ENCODE data around the gene FGD4. TPM values are rescaled to one million over a fixed set of nuclear protein-coding genes. Genes with fewer than 3 reads are reported as not detected.

The FGD4 gene
- total and polyA plus RNA-seq, 9 of the 15 experiments (the other 6 are each of a cell fraction or from before 2014, with no cell fraction given) = 0.05 to 0.51 (median 0.27) TPM

DNA sequence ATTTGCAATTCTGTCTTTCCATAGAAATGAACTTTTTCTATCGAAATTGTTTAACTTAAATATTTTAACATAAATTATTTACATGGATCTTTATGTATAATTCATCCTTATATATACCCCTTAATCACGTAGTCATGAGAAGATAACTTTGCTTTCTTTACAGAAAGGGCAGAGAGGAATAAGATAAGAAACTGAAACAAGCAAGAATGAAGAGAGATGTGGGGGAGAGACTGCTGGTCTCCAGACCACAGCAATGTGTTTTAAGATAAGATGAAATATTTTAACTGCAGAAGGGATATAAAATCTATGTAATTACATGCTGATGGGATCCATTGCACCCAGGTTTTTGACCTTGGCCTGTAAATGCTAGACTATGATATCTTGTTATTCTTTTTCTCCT, 245.1 kb downstream of the FGD4 start (continued):
- no peak for TF ChIP-seq POLR2AphosphoS2 (IDR thresholded peaks at IDR 0.05; ENCODE audit: low read length)
- 0 out of 2 replicates have a peak, but pooled peaks have one; percentile 34 for TF ChIP-seq ZNF175 (CRISPR knock-in tag; IDR thresholded peaks at IDR 0.05; ENCODE audit: low read depth)
- no peak for TF ChIP-seq FOXK2 (conservative IDR thresholded peaks at IDR 0.05 in 1 of 2, IDR thresholded peaks at IDR 0.05 in 1 of 2; ENCODE audit: low read depth in 2 of 2)
- TF ChIP-seq TEAD4 (IDR thresholded peaks at IDR 0.05; ENCODE audit: low read length) = peak; percentile 93
- TF ChIP-seq TEAD4 (CRISPR knock-in tag; IDR thresholded peaks at IDR 0.05; ENCODE audit: borderline replicate concordance) = no peak
- TF ChIP-seq EWSR1 (IDR thresholded peaks at IDR 0.05; ENCODE audit: borderline replicate concordance, low read depth, partially characterized antibody) = no peak
- no peak for TF ChIP-seq XRCC4 (IDR thresholded peaks at IDR 0.05; ENCODE audit: extremely low read depth, insufficient read depth, insufficient read length)
- TF ChIP-seq FOXM1 (IDR thresholded peaks at IDR 0.05; ENCODE audit: low read depth) = peak; percentile 72; the same call in 1 of the 2 replicates
- TF ChIP-seq FOXM1 (CRISPR knock-in tag; IDR thresholded peaks at IDR 0.05; ENCODE audit: low read depth) = no peak
- peak; percentile 80; the same call in 1 of the 2 replicates for TF ChIP-seq HMG20A (CRISPR knock-in tag; conservative IDR thresholded peaks at IDR 0.05)
- TF ChIP-seq ARID1B (IDR thresholded peaks at IDR 0.05) = peak; percentile 90
- peak; percentile 87 for TF ChIP-seq CBFA2T3 (IDR thresholded peaks at IDR 0.05)
- TF ChIP-seq ERF (CRISPR knock-in tag; IDR thresholded peaks at IDR 0.05) = no peak
- TF ChIP-seq, protein P1, sequence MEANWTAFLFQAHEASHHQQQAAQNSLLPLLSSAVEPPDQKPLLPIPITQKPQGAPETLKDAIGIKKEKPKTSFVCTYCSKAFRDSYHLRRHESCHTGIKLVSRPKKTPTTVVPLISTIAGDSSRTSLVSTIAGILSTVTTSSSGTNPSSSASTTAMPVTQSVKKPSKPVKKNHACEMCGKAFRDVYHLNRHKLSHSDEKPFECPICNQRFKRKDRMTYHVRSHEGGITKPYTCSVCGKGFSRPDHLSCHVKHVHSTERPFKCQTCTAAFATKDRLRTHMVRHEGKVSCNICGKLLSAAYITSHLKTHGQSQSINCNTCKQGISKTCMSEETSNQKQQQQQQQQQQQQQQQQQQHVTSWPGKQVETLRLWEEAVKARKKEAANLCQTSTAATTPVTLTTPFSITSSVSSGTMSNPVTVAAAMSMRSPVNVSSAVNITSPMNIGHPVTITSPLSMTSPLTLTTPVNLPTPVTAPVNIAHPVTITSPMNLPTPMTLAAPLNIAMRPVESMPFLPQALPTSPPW (CRISPR knock-in tag; IDR thresholded peaks at IDR 0.05) = peak; percentile 18; the same call in 1 of the 2 replicates
- TF ChIP-seq BCOR (IDR thresholded peaks at IDR 0.05) = peak; percentile 19; the same call in 1 of the 2 replicates
- TF ChIP-seq TEAD1 (CRISPR knock-in tag; IDR thresholded peaks at IDR 0.05) = peak in 1 of 2 experiments; percentile 91; a peak in 2 of 4 replicates
- TF ChIP-seq, protein P2, sequence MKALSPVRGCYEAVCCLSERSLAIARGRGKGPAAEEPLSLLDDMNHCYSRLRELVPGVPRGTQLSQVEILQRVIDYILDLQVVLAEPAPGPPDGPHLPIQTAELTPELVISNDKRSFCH (CRISPR knock-in tag; IDR thresholded peaks at IDR 0.05) = no peak
- TF ChIP-seq, protein P2 (tag; IDR thresholded peaks at IDR 0.05) = 0 out of 2 replicates have a peak, but pooled peaks have one; percentile 30
- peak; percentile 72; the same call in 1 of the 2 replicates for TF ChIP-seq DPF2 (IDR thresholded peaks at IDR 0.05)
- TF ChIP-seq TAL1 (IDR thresholded peaks at IDR 0.05) = peak; percentile 85
- TF ChIP-seq ZKSCAN3 (CRISPR knock-in tag; IDR thresholded peaks at IDR 0.05) = no peak
- TF ChIP-seq ZNF586 (CRISPR knock-in tag; conservative IDR thresholded peaks at IDR 0.05) = no peak
- no peak for TF ChIP-seq RBM39 (optimal IDR thresholded peaks at IDR 0.05; ENCODE audit: low read depth, low read length)
- no peak for TF ChIP-seq MXI1 (IDR thresholded peaks at IDR 0.05; ENCODE audit: low read depth, low read length)
- peak; percentile 29 for TF ChIP-seq MEIS2 (IDR thresholded peaks at IDR 0.05; ENCODE audit: partially characterized antibody)
- no peak for TF ChIP-seq NONO (IDR thresholded peaks at IDR 0.05; ENCODE audit: low read depth in 2 of 2, low read length in 1 of 2)
- no peak for TF ChIP-seq TAF15 (IDR thresholded peaks at IDR 0.05; ENCODE audit: low read depth, low read length)
- no peak for TF ChIP-seq C11orf30 (IDR thresholded peaks at IDR 0.05; ENCODE audit: low read depth)
- no peak for TF ChIP-seq HMGN3 (IDR thresholded peaks at IDR 0.05; ENCODE audit: borderline replicate concordance, extremely low read depth, insufficient read length, low read depth, low read length)
- TF ChIP-seq KDM1A (IDR thresholded peaks at IDR 0.05) = peak; percentile 91 to 92
- no peak for TF ChIP-seq TCFL5 (CRISPR knock-in tag; conservative IDR thresholded peaks at IDR 0.05)
- no peak for TF ChIP-seq FOXJ3 (CRISPR knock-in tag; IDR thresholded peaks at IDR 0.05)

Measured in K562 (cell line).